Endometrium (tissue), 2 donors: ENCODE data around the gene MACROD2.
"Not testable (repeated sequence)": the region's sequence is repeated elsewhere in the genome, so short reads cannot be mapped to it uniquely, and the experiment has no call there.

ENCODE experiments used
- FAIRE-seq: peaks from 2 replicates; lab custom pipeline; 2012; peaks lifted over from hg19 to GRCh38; lab: Jason Lieb, UNC
- donor health status: control.
- donor health status: control.

The MACROD2 gene

GRCh38 chr20:13995086-13995665, at the start of gene MACROD2:
TSS of gene MACROD2 (plus strand) at chr20:13995516.
- no peak for FAIRE-seq

GRCh38 chr20:13947719-13948118, 47.6 kb upstream of the MACROD2 start:
- FAIRE-seq = no peak

- no peak for FAIRE-seq
These were observed 42.1 kb upstream of the MACROD2 start for GRCh38 chr20:13953227-13953626.

- FAIRE-seq = no peak
These were observed 35.2 kb upstream of the MACROD2 start for GRCh38 chr20:13960119-13960518.

- no peak for FAIRE-seq
These were observed 34.8 kb upstream of the MACROD2 start for GRCh38 chr20:13960525-13960924.

GRCh38 chr20:13984211-13984610, 11.1 kb upstream of the MACROD2 start:
- FAIRE-seq = no peak

- no peak for FAIRE-seq
These were observed 4.9 kb upstream of the MACROD2 start, which contains the start of gene SEL1L2 for GRCh38 chr20:13990465-13990864. TSS of gene SEL1L2 (minus strand) at chr20:13990614. CDS start at chr20:13990534, 80 bp downstream.

GRCh38 chr20:13991311-13991710, 4.0 kb upstream of the MACROD2 start:
- FAIRE-seq = no peak

- FAIRE-seq = not testable (repeated sequence)
These were observed 3.4 kb upstream of the MACROD2 start for GRCh38 chr20:13991955-13992354.

GRCh38 chr20:13995841-13996240, 525 bp downstream of the MACROD2 start:
- no peak for FAIRE-seq

- FAIRE-seq = no peak
These were observed 949 bp downstream of the MACROD2 start for GRCh38 chr20:13996265-13996664.

- FAIRE-seq = no peak
These were observed 5.6 kb downstream of the MACROD2 start for GRCh38 chr20:14000917-14001316.

- no peak for FAIRE-seq
These were observed 10.7 kb downstream of the MACROD2 start for GRCh38 chr20:14005996-14006395.

GRCh38 chr20:14009208-14009607, 13.9 kb downstream of the MACROD2 start:
- no peak for FAIRE-seq

- no peak for FAIRE-seq
These were observed 17.4 kb downstream of the MACROD2 start for GRCh38 chr20:14012671-14013070.

GRCh38 chr20:14030991-14031390, 35.7 kb downstream of the MACROD2 start:
- FAIRE-seq = no peak

GRCh38 chr20:14033310-14033709, 38.0 kb downstream of the MACROD2 start:
- no peak for FAIRE-seq

- FAIRE-seq = no peak
These were observed 41.3 kb downstream of the MACROD2 start for GRCh38 chr20:14036567-14036966.

- not testable (repeated sequence) for FAIRE-seq
These were observed 49.5 kb downstream of the MACROD2 start for GRCh38 chr20:14044712-14045276.

GRCh38 chr20:14046534-14046933, 51.2 kb downstream of the MACROD2 start:
- FAIRE-seq = no peak

- no peak for FAIRE-seq
These were observed 53.8 kb downstream of the MACROD2 start for GRCh38 chr20:14049111-14049510.

- no peak for FAIRE-seq
These were observed 56.1 kb downstream of the MACROD2 start for GRCh38 chr20:14051454-14051853.

GRCh38 chr20:14055127-14055742, 59.9 kb downstream of the MACROD2 start:
- peak; percentile 96 for FAIRE-seq

GRCh38 chr20:14062171-14062570, 66.9 kb downstream of the MACROD2 start:
- no peak for FAIRE-seq
